Uterus (tissue), 4 donors: ENCODE results near the gene E4F1. TPM values are rescaled to one million over a fixed set of nuclear protein-coding genes. Genes with fewer than 3 reads are reported as not detected.

Source experiments
- DNase-seq, 2 donors: peaks; one replicate each; pipeline ENCODE4 v3.0.0-alpha.2; 2019 to 2020
- H3K27ac ChIP-seq, 2 donors: fragments of 200-600 bp; sonication (generic); 1 replicate in 1 of 2; 2 replicates in 1 of 2; pipeline ENCODE4 v1.5.1; 2016 to 2018
- H3K27me3 ChIP-seq, 2 donors: fragments of 200-600 bp; sonication (generic); one replicate each; pipeline ENCODE4 v1.5.1; 2018 to 2019; ENCODE audit warnings: control low read depth in 1 of 2
- H3K36me3 ChIP-seq, 2 donors: fragments of 200-600 bp; sonication (generic); one replicate each; pipeline ENCODE4 v1.5.1; 2019; ENCODE audit warnings: control low read depth in 1 of 2
- H3K4me1 ChIP-seq, 2 donors: fragments of 200-600 bp; sonication (generic); one replicate each; pipeline ENCODE4 v1.5.1; 2018 to 2019; ENCODE audit warnings: control low read depth in 1 of 2
- H3K4me3 ChIP-seq, 2 donors: fragments of 200-600 bp; sonication (generic); 1 replicate in 1 of 2; 2 replicates in 1 of 2; pipeline ENCODE4 v1.5.1; 2018 to 2019; ENCODE audit warnings: mild to moderate bottlenecking in 1 of 2
- H3K9me3 ChIP-seq, 2 donors: fragments of 200-600 bp; sonication (generic); one replicate each; pipeline ENCODE4 v1.5.1; 2019; ENCODE audit warnings: control low read depth in 1 of 2
- CTCF ChIP-seq, 4 experiments: fragments of 200-600 bp in 2 of 4; fragments of 450-650 bp in 2 of 4; sonication (generic) in 2 of 4; IDR thresholded peaks; one replicate each; pipeline ENCODE4 v1.5.1; 2016 to 2019; ENCODE audit warnings: antibody characterized with exemption in 4 of 4, mild to moderate bottlenecking in 2 of 4, moderate library complexity in 1 of 4
- POLR2A ChIP-seq, 2 donors: fragments of 450-650 bp; IDR thresholded peaks; one replicate each; pipeline ENCODE4 v1.6.1; 2016; ENCODE audit warnings: antibody characterized with exemption in 2 of 2, mild to moderate bottlenecking in 1 of 2, moderate library complexity in 1 of 2
- intact Hi-C: fragments of 100-400 bp; cut with DNase I; formaldehyde crosslinking; loops from one replicate; pipeline ENCODE4 v1.15.1; 2023; ENCODE audit warnings: low total_unique reads
- total RNA-seq, 4 donors: library from RNA; depleted of rRNA in 3 of 4; stranded (reverse); fragments of >200 nt in 3 of 4; gene quantifications; one replicate each; pipeline versions ENCODE4 v1.1.0 to v1.2.4, GENCODE V29; 2014 to 2023
- donor health status: DM: yes; HTN: yes; CAD: no.

E4F1 gene
- total RNA-seq, 4 donors from 2014 or later = 8.2 to 41.8 (median 29.9) TPM

DNA sequence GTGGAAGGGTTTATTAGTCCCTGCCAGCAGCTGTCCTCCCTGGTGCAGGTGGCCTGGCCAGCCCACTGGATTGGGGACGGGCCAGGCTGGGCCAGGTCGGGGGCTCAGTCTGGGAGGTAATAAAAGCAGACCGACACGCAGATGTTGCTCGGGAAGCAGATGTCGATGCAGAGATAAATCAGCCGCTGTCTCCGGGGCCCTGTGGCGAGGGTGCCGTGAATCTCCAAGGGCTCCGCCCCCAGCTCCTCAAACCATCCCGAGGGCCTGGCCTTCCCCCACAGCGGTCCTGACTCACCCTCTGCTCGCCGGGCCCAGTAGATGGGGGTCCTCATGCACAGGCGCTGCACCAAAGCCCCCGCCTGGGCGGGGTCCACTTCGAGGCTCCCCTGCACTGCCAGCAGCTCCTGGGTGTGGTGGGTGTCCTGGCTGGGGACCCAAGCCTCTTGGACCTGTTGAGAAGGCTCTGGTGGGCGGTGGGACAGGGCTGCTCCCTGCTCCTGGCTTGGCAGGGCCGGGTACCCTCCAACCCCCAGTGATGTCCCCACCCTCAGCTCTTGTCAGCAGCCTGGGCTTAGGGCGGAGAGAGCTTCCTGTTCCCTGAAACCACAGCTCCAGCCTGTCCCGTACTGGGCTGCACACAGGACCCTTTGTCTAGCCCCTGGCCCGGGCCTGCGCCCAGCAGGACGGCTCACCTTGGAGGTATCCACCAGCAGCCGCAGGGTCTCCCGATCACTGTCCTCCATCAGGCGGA lies 14.0 kb upstream of the E4F1 start:
- intact Hi-C loops = loop anchor here (10.0 kb wide), 1 partner anchor 55 kb away; the partner anchor contains the start of gene TRAF7
- no peak overlapping the region for H3K27ac ChIP-seq
- no peak for DNase-seq
- no peak for TF ChIP-seq CTCF (IDR thresholded peaks at IDR 0.05)
- H3K27me3 ChIP-seq = no peaks in the 10 kb centered on the region
- H3K4me1 ChIP-seq = peaks cover 0 to 15% of the 10 kb centered on the region in 2 donors
- no peaks in the 10 kb centered on the region for H3K36me3 ChIP-seq
- H3K4me3 ChIP-seq = no peak overlapping the region
- H3K9me3 ChIP-seq = no peaks in the 10 kb centered on the region

- Histone ChIP-seq H3K9me3 (no peaks in the 10 kb centered on the region), H3K36me3 (no peaks in the 10 kb centered on the region), H3K27me3 (no peaks in the 10 kb centered on the region), H3K27ac (no peak overlapping the region), H3K4me1 (peaks cover 0 to 15% of the 10 kb centered on the region in 2 donors), H3K4me3 (no peak overlapping the region)
- intact Hi-C loops = loop anchor here (10.0 kb wide), 1 partner anchor 55 kb away; the partner anchor contains the start of gene TRAF7
- TF ChIP-seq CTCF (IDR thresholded peaks at IDR 0.05) (no peak), POLR2A (IDR thresholded peaks at IDR 0.05) (no peak)
- no peak for DNase-seq
These were observed 13.4 kb upstream of the E4F1 start for GRCh38 chr16:2210009-2210332.

- no peak for TF ChIP-seq POLR2A (IDR thresholded peaks at IDR 0.05)
- TF ChIP-seq CTCF (IDR thresholded peaks at IDR 0.05) = no peak
- Histone ChIP-seq H3K4me1 (peaks cover 0 to 15% of the 10 kb centered on the region in 2 donors), H3K36me3 (no peaks in the 10 kb centered on the region), H3K27me3 (no peaks in the 10 kb centered on the region), H3K27ac (no peak within 1 kb of the TSS), H3K4me3 (no peak within 1 kb of the TSS), H3K9me3 (no peaks in the 10 kb centered on the region)
- DNase-seq = no peak
- intact Hi-C loops = loop anchor here (10.0 kb wide), 1 partner anchor 56 kb away; the partner anchor contains the start of gene TRAF7
These were observed 12.7 kb upstream of the E4F1 start, which contains the start of gene BRICD5 for GRCh38 chr16:2210386-2211365. Gene BRICD5, minus strand, starts transcription at chr16:2210863. Its CDS starts 30 bp downstream, at chr16:2210833.

DNA sequence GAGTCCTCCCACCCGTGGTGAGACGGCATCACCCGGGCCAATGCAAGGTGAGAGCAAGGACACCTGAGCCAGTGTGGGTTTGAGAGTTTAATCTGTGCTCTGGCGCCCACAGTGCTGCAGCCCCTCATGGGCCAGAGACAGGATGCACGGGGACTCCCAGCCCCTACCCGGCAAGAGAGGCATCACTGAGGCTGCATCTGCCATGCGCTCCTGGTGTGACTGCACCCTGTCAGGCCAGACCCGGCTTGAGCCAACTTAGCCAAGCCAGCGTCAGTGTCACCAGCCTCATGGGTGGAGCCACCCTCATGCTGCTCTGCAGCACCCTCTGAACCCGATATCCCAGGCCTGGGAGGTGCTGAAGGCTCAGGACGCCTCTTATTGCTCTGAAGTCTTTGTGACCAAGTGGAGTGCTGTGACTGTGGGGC lies 11.5 kb upstream of the E4F1 start:
- Histone ChIP-seq H3K4me1 (peaks cover 0 to 12% of the 10 kb centered on the region in 2 donors), H3K27ac (no peak overlapping the region), H3K36me3 (no peaks in the 10 kb centered on the region), H3K9me3 (no peaks in the 10 kb centered on the region), H3K27me3 (no peaks in the 10 kb centered on the region), H3K4me3 (no peak overlapping the region)
- no peak for DNase-seq
- intact Hi-C loops = loop anchor here (10.0 kb wide), 1 partner anchor 57 kb away; the partner anchor contains the start of gene TRAF7
- TF ChIP-seq POLR2A (IDR thresholded peaks at IDR 0.05) (no peak), CTCF (IDR thresholded peaks at IDR 0.05) (no peak)
